LoVo (cell line): ENCODE results near the gene RAD54L.
"Not testable (repeated sequence)": the region's sequence is repeated elsewhere in the genome, so short reads cannot be mapped to it uniquely, and the experiment has no call there.

ENCODE experiments used
- DNase-seq: peaks from one replicate; pipeline ENCODE4 v3.0.0-alpha.2; 2016; ENCODE audit warnings: low spot score

The RAD54L gene

GRCh38 chr1:46285730-46286477, 38.3 kb downstream of the RAD54L start:
- DNase-seq = no peak

GRCh38 chr1:46288485-46289133, 41.0 kb downstream of the RAD54L start:
- no peak for DNase-seq

- DNase-seq = no peak
These were observed 41.6 kb downstream of the RAD54L start for GRCh38 chr1:46289134-46289494.

- DNase-seq = no peak
These were observed 42.4 kb downstream of the RAD54L start for GRCh38 chr1:46289976-46290375.

GRCh38 chr1:46295306-46295705, 47.7 kb downstream of the RAD54L start:
- DNase-seq = no peak

GRCh38 chr1:46298387-46298786, 50.8 kb downstream of the RAD54L start:
- DNase-seq = no peak

- DNase-seq = no peak
These were observed 53.3 kb downstream of the RAD54L start for GRCh38 chr1:46300673-46301405.

- no peak for DNase-seq
These were observed 53.8 kb downstream of the RAD54L start for GRCh38 chr1:46301406-46301807.

- peak; percentile 25 for DNase-seq
These were observed 54.5 kb downstream of the RAD54L start for GRCh38 chr1:46301808-46302640.

- DNase-seq = peak; percentile 9
These were observed 55.1 kb downstream of the RAD54L start for GRCh38 chr1:46302641-46303037.

- DNase-seq = peak; percentile 96
These were observed 55.7 kb downstream of the RAD54L start, which contains the start of the genes LRRC41 and UQCRH for GRCh38 chr1:46303038-46303871. Gene LRRC41 (minus strand): TSS chr1:46303616. CDS start chr1:46303322, 294 bp downstream. Gene UQCRH (plus strand): TSS chr1:46303698. CDS start chr1:46303767, 69 bp downstream.

GRCh38 chr1:46303872-46304326, 56.3 kb downstream of the RAD54L start:
- DNase-seq = no peak

GRCh38 chr1:46306159-46306530, 58.6 kb downstream of the RAD54L start:
- DNase-seq = no peak

- no peak for DNase-seq
These were observed 62.0 kb downstream of the RAD54L start for GRCh38 chr1:46309401-46310159.

GRCh38 chr1:46310321-46310720, 62.8 kb downstream of the RAD54L start:
- no peak for DNase-seq

- DNase-seq = no peak
These were observed 68.3 kb downstream of the RAD54L start for GRCh38 chr1:46315669-46316403.

GRCh38 chr1:46317323-46317722, 69.8 kb downstream of the RAD54L start:
- DNase-seq = no peak

- DNase-seq = not testable (repeated sequence)
These were observed 71.7 kb downstream of the RAD54L start for GRCh38 chr1:46319301-46319700.
